GM21526 (cell line): Measurements from ENCODE around the gene VPS18.
"Not testable (repeated sequence)": the region's sequence is repeated elsewhere in the genome, so short reads cannot be mapped to it uniquely, and the experiment has no call there.

Experiments used
- ATAC-seq: cut with Tn5 transposase; IDR thresholded peaks from one replicate; pipeline ENCODE4 v1.9.1; 2021; ENCODE audit warnings: moderate library complexity; ENCODE audit not compliant: unreplicated experiment, low FRiP score

The VPS18 gene, protein sequence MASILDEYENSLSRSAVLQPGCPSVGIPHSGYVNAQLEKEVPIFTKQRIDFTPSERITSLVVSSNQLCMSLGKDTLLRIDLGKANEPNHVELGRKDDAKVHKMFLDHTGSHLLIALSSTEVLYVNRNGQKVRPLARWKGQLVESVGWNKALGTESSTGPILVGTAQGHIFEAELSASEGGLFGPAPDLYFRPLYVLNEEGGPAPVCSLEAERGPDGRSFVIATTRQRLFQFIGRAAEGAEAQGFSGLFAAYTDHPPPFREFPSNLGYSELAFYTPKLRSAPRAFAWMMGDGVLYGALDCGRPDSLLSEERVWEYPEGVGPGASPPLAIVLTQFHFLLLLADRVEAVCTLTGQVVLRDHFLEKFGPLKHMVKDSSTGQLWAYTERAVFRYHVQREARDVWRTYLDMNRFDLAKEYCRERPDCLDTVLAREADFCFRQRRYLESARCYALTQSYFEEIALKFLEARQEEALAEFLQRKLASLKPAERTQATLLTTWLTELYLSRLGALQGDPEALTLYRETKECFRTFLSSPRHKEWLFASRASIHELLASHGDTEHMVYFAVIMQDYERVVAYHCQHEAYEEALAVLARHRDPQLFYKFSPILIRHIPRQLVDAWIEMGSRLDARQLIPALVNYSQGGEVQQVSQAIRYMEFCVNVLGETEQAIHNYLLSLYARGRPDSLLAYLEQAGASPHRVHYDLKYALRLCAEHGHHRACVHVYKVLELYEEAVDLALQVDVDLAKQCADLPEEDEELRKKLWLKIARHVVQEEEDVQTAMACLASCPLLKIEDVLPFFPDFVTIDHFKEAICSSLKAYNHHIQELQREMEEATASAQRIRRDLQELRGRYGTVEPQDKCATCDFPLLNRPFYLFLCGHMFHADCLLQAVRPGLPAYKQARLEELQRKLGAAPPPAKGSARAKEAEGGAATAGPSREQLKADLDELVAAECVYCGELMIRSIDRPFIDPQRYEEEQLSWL

DNA sequence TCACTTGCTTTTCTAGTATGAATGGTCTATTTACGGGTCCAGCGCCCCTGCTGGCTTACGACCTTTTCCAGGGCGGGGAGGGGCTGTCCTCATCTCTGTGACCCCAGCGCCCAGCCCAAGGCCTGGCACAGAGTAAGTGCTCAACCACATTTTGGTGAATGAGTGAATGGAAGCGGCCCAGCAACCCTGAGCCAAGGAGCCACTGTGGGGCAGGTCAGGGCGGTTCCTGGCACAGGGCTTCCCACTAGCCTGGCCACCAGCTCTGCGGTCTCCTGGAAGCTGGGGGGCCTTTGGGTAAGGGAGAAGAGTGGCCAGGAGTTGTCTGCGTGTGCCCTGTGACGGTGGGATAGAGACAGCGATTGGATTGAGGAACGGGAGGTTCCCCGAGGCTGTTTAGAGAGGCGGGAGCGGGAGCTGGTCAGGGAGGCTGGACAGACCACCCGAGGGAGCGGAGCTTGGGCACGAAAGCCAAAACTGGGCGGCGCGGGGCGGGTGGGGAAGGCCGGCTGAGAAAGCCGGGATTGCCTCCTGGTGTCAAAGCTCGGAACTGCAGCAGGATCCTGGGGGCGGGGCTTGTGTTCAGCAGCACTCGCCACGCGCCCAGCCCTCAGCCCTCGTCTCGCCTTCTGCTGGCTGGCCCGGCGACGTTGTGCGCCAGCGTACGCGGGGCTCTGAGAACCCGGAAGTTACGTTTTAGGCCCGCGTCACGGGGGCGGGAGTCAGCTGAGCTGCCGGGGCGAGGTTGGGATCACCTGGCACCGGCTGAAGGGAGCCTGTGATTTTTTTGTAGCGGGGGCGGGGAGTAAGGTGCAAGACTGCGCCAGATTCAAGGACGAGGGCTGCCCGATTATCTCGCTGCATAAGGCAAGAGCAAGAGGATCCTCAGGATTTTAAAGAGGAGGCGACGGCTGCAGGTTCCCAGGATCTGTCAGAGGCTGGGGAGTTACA, at the start of gene VPS18:
TSS of gene VPS18 (plus strand) at position 718 of the 948 bp plus-strand sequence. CDS start 319 bp downstream, outside the sequence.
- ATAC-seq: peak; percentile 79

DNA sequence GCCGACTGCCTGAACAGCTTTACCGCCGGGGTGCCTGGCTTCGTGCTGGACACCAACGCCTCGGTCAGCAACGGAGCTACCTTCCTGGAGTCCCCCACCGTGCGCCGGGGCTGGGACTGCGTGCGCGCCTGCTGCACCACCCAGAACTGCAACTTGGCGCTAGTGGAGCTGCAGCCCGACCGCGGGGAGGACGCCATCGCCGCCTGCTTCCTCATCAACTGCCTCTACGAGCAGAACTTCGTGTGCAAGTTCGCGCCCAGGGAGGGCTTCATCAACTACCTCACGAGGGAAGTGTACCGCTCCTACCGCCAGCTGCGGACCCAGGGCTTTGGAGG, 49.6 kb upstream of the VPS18 start:
- ATAC-seq: no peak

DNA sequence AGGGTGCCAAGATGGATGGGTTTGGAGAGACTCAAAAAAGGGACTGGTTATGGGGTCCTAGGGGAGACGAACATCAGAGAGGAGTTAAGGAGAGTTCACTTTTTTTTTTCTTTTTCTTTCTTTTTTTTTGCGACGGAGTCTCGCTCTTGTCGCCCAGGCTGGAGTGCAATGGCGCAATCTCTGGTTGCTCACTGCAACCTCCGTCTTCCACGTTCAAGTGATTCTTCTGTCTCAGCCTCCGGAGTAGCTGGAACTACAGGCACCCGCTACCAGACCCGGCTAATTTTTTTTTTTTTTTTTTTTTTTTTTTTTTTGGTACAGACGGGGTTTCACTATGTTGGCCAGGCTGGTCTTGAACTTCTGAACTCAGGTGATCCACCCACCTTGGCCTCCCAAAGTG, 49.2 kb upstream of the VPS18 start:
- ATAC-seq: no peak

DNA sequence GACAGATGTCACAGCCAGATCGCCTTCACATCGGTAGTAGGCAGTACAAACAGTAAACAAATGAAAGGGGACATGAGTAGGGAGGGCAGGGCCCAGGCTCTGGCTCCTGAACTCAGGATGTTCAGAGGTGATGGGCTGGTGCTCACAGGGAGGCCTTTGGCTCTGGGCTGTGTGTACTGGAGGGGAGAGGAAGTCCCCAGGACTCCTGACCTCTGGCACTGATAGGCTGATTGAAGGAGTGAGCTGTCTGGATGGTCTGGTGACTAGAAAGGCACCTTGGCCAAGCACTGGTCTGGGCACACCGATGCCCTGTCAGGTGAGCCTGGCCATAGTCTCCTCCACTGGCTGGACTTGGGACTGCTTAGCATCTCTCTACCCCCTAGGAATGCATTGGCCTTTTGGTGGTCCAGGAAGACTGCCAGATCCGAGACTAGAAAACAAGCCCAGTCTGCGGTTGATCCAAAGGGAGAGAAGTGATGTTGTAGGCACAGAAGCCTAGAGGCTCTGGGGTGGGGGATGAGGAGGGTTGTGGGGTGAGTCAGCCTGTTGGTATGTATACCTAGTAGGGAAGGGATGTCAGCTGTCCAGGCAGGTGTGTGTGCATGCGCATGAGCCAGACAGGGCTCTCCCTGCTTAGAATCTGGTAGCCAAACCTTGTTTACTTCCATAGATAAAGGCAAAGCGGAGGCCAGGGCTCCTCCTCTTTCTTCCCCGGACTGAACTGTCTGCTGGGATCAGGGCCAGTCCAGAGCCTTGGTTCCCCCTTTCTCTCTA, 48.6 kb upstream of the VPS18 start:
- no peak for ATAC-seq

DNA sequence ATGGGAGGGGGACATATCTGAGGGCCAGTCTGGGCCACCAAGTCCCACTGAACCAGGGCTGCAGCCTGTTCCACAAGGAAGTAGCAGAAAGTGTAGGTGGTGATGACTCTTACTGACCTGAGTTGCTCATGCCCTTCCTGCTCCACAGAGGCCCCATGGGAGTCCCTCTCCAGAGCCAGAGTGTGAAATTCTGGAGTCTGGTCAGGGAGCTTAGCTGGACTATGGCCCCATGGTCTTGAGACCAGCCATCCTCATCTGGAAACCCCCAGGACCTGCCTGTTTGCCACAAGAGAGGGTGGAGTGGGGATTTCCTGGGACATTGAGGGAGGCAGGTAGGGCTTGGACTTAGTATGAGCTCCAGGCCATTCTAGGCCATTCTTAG, 47.4 kb upstream of the VPS18 start:
- no peak for ATAC-seq

DNA sequence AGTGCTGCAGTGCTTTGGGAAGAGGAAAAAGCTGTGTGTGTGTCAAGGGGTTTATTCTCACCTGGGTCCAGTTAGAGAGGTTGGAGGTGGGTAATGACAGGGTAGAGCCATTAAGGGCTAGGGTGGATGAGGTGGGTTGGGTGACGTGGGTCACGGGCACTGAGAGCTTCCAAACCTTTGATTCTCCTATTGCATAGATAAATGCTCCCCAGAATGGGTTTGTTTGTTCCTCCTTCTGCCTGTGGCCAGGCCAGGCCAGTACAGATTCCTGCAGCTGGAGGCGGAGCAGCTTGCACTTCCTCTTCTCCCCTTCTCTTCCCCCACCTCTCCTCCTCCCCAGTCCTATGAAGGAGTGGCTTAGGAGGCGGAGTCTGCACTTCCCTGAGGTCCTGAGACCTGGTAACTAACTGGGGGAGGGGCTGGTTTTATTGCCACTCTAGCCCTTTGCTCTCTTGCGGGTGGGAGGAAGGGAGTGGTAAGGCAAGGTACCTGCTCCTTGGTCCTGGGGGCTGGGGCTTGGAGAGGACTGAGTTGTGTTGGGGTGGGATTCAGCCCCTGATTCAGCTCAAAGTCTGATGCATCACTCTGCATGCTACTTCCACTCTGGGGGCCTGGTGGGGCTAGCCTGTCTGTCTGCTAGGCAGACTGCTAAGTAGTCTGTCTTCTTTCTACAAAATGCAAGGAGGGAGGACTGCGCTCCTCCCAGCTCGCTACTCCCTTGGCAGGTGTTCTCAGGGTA, 46.9 kb upstream of the VPS18 start:
- ATAC-seq: no peak

DNA sequence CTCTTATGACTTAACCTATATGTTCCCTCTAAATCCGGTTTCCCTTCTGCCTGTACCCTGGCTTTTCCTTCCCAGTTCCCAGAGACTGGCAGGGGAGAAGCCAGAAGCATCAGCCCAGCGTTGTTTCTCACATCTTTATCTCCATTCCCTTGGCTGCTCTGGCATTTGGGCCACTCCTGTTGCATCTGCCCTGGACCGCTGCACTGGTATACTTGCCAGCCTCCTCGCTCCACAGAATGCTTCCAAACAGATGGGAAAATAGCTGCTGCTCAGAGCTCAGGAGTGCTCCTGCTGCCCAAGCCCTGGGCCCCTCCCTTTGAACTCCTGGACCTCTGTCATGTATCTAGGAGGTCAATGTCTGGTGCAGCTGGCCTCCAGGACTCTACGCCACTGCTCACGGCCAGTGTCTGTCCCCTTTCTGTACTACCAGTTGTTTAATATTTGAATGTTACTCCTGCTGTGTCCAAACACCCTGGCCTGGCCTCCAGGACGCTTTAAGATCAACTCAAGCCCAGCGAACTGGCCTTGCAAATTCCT, 43.6 kb upstream of the VPS18 start:
- no peak for ATAC-seq

DNA sequence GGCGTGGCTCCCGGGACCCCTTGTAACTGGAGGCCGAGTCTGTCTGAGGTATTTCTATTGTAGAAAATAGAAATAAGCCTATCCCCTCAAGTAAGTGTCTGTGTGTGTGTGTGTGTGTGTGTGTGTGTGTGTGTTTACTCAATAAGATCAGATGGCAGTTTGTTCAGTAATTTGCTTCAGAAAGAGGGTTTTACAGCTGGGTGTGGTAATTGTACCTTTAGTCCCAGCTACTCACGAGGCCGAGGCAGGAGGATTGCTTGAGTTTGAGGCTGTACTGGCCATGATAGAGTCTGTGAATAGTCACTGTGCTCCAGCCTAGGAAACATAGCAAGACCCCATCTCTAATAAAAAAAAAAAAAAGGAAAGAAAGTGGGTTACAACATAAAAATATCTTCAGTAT, 41.7 kb upstream of the VPS18 start:
- ATAC-seq: no peak

DNA sequence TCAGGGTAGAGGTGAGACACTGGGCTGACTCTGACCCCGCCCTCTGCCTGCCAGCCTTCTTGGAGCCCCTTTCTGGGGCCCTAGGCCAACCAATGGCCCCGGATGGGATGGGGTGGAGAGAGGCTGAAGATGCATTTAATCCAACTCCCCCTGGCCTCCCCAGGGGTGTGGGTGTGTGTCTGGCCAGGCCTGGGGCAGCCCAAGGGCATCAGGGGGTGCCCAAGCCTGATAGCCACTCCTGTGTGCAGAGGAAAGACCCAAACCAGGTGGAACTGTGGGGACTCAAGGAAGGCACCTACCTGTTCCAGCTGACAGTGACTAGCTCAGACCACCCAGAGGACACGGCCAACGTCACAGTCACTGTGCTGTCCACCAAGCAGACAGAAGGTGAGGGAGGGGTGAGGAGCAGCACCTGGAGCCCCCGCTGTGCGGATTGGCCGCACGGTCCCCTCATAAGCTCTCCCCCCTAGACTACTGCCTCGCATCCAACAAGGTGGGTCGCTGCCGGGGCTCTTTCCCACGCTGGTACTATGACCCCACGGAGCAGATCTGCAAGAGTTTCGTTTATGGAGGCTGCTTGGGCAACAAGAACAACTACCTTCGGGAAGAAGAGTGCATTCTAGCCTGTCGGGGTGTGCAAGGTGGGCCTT, 40.9 kb upstream of the VPS18 start:
- ATAC-seq: no peak

DNA sequence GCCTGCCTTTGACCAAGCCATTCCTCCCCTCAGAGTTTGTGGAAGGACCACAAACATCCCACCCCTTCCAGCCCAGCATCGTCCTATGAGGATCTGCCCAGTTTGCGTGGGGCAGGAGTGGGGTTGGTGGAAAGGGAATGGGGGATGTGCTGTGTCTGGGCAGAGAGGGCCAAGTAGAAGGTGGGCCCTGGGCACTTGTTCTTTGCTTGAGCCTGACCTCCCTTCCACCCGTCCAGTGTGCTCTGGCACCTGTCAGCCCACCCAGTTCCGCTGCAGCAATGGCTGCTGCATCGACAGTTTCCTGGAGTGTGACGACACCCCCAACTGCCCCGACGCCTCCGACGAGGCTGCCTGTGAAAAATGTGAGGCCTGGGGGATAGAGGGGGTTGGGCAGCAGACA, 40.1 kb upstream of the VPS18 start:
- ATAC-seq: no peak

DNA sequence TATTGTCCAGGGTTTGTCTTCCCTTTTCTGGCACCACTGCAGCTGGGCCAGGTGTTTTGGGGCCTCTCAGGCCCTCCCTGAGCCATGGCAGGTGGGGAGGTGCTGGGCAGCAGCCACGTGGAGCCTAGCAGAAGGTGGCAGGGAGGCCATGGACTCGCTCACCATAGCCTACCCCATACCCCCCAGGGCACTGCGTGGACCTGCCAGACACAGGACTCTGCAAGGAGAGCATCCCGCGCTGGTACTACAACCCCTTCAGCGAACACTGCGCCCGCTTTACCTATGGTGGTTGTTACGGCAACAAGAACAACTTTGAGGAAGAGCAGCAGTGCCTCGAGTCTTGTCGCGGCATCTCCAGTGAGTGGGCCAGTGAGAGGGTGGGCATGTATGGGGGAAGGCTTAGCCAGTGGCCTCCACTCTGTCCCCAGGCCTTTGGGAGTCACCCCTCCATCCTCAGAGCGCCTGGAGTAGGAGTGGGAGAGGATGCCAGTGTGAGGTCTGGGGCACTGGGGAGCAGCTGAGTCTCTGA, 38.5 kb upstream of the VPS18 start:
- ATAC-seq: no peak

DNA sequence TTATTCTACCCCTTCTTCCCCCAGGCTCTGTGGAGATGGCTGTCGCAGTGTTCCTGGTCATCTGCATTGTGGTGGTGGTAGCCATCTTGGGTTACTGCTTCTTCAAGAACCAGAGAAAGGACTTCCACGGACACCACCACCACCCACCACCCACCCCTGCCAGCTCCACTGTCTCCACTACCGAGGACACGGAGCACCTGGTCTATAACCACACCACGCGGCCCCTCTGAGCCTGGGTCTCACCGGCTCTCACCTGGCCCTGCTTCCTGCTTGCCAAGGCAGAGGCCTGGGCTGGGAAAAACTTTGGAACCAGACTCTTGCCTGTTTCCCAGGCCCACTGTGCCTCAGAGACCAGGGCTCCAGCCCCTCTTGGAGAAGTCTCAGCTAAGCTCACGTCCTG, 37.5 kb upstream of the VPS18 start:
- no peak for ATAC-seq

DNA sequence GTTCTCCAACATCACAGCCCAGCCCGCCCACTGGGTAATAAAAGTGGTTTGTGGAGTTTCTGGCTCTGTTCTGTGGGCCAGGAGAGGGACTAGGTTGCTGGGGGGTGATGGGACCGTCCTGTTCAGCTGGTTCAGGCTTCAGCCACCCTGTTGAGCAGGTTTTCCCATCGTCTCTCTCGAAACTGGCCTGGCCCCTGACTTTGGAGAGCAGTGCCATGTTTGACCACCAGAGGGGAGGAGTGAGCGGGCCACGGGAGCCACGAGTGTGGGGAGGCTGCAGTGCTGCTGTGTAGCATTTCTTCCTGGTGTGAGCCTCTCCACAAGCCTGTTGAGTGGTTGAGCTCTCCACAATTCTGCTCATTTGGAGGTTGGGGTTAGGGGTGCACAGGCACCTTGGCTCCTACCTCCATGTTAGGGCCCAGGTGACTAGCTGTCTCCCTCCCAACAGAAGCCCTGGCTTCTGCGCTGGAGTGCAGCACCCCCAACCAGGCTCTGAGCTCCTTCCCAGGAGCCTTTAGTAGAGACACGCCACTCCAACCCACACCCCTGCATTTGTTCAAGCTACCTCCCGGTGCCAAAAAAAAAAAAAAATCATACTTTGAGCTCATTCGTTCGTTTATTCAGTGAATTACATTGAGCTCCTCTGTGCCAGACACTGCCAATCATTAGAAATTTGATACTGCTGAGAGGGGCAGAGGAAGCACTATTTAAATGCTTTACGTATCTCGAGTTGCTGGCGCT, 36.5 kb upstream of the VPS18 start:
- no peak for ATAC-seq

DNA sequence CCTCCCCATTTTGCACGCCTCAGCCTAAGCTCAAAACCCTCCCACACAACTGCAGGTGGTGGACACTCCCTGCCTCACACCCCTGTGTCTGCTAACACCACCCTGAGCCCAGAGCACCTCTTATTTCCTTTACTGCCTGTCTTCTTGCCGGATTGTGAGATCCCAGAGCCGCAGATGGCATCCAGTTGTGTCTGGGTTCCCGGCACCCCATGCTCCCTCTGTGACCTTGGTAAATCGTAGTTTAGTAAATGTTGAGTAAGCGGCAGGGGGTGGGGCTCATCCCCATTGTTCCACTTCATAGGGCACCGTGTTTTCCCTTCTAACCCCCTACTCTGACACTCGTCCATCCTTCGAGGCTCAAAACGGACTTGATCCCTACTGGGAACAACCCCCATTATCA, 35.5 kb upstream of the VPS18 start:
- ATAC-seq: no peak

DNA sequence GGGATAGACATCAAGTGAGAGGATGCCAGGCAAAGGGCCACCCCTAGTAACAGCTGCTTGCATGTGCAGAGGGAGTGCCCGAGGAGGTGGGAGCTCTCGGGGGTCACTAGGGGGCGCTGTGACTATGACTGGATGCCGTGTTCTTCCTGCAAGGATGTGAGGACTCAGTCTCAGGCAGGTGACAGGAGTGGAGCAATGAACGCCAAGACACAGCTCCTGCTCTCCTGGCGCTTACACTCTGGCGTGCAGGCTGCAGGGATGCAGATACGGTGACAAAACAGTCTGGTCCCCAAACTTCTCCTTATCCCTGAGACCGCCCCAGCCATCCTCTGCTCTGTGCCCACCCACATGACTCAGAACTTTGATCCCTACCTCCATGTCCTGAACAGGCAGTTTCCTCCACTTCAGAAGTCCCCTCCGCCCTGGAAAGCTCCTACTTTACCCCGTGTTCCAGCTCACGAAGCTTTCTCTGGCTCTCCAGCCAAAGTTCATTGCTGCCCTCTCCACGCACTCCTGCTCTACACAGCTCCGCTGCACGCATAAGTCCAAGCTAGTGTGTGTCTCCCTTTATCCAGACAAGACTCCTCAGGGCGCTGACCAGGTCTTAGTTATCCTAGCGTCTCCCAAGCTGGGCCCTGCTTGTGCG, 34.9 kb upstream of the VPS18 start:
- no peak for ATAC-seq

DNA sequence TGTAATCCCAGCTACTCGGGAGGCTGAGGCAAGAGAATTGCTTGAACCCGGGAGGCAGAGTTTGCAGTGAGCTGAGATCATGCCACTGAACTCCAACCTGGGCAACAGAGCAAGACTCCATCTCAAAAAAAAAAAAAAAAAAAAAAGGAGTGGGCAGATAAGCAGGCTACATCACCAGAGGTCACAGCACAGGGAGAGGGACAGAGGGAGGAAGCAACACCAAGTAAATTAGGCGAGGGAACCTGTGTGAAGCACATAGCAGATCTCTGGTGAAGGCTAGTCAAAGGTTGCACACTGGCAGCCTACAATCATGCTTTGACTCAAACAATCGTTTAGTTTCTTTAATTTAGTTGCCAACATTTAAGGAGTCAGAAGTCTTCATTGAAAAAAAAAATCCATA, 33.1 kb upstream of the VPS18 start:
- not testable (repeated sequence) for ATAC-seq

DNA sequence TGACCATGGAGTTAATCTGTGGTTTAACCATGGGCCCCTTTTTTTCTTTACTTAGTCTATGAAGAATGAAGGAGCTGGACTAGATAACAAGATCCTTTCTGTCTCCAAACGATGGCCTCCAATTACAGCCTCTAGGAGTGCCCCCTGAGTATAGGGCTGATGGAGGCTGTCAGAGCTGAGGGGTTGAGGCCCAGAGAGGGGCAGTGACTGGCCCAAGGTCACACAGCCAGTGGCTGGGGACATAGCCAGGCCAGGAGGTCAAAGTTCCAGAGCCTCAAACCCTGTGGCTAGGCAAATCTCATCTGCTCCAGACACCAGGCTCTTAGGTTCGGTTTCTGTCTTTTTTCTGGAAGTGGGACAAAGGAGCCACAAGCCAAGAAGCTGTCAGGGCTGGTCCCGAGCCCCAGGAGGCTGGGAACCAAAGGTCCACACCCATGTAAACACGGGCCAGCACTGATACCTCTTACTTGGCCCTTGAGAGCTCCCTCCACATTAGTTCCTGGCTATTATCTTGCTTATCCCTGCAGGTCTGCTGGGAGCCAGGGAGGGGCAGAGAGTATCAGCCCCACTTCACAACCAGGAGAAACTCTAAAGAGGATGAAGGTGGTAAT, 30.5 kb upstream of the VPS18 start:
- no peak for ATAC-seq
